SK-MEL-5 (cell line): Measurements from ENCODE around the gene PEX11G. TPM values are rescaled to one million over a fixed set of nuclear protein-coding genes. Genes with fewer than 3 reads are reported as not detected.

Experiments
- DNase-seq: peaks from one replicate; pipeline ENCODE4 v3.0.0-alpha.2; 2016; ENCODE audit warnings: low read depth, low spot score
- in situ Hi-C: cut with HindIII; loops from 2 replicates; pipeline ENCODE4 v1.10.0; 2016; ENCODE audit warnings: low sequenced_read_pairs, high pct_unique_total_duplicates, low pct_unique_long_range_greater_than_20kb
- total RNA-seq: library from RNA; depleted of rRNA; stranded (reverse); fragments of >200 nt; shearing (Covaris generic); gene quantifications from 2 replicates; pipeline ENCODE4 v1.2.3, GENCODE V29; 2014; rRNA removed

The PEX11G gene
- total RNA-seq, 1 experiment from 2014 or later, result 1.2 TPM

- in situ Hi-C loops, result no loop called here
- DNase-seq, result no peak
Measured at GRCh38 chr19:7426986-7427385, 61.8 kb downstream of the PEX11G start.

Other genes with a start within 250 kb of the PEX11G start
- 10.7 and 11.3 TPM in 2 replicates for gene INSR, start 194.6 kb downstream of the PEX11G start, total RNA-seq
- 19.9 and 20.1 TPM in 2 replicates for gene ARHGEF18, start 140.1 kb downstream of the PEX11G start, total RNA-seq
- 17.7 and 18.7 TPM in 2 replicates for gene ZNF358, start 27.1 kb upstream of the PEX11G start, total RNA-seq
- 9.5 and 10.0 TPM in 2 replicates for gene MCOLN1, start 33.6 kb upstream of the PEX11G start, total RNA-seq
- 35.9 and 40.0 TPM in 2 replicates for gene PNPLA6, start 46.7 kb upstream of the PEX11G start, total RNA-seq
- 0.24 and 0.48 TPM in 2 replicates for gene CAMSAP3, start 106.8 kb upstream of the PEX11G start, total RNA-seq
- gene XAB2, start 140.5 kb upstream of the PEX11G start, total RNA-seq, result 21.5 and 25.1 TPM in 2 replicates
- gene PET100, start 140.8 kb upstream of the PEX11G start, total RNA-seq, result 29.4 and 31.8 TPM in 2 replicates
- not detected in 2 replicates for gene PCP2, start 144.7 kb upstream of the PEX11G start, total RNA-seq
- gene STXBP2, start 148.1 kb upstream of the PEX11G start, total RNA-seq, result 1.0 and 1.3 TPM in 2 replicates
- gene RETN, start 180.0 kb upstream of the PEX11G start, total RNA-seq, result not detected in 2 replicates
- gene MCEMP1, start 188.1 kb upstream of the PEX11G start, total RNA-seq, result not detected in 2 replicates
- 37.5 and 54.0 TPM in 2 replicates for gene TRAPPC5, start 191.8 kb upstream of the PEX11G start, total RNA-seq
- gene FCER2, start 213.1 kb upstream of the PEX11G start, total RNA-seq, result not detected in 2 replicates
- gene CLEC4G, start 243.1 kb upstream of the PEX11G start, total RNA-seq, result not detected in 2 replicates